G401 (cell line): ENCODE results near the gene PGLYRP4. TPM values are rescaled to one million over a fixed set of nuclear protein-coding genes. Genes with fewer than 3 reads are reported as not detected.

Source experiments
- DNase-seq: peaks from one replicate; pipeline ENCODE4 v3.0.0-alpha.2; 2015; ENCODE audit warnings: low spot score
- in situ Hi-C: cut with HindIII; loops from 2 replicates; pipeline ENCODE4 v1.10.0; 2016; ENCODE audit warnings: low sequenced_read_pairs, mixed read lengths
- total RNA-seq: library from RNA; depleted of rRNA; stranded (reverse); fragments of >200 nt; shearing (Covaris generic); gene quantifications from 2 replicates; pipeline ENCODE4 v1.2.3, GENCODE V29; 2014; rRNA removed

The PGLYRP4 gene
- total RNA-seq = not detected in 2 replicates

- no peak for DNase-seq
- in situ Hi-C loops = no loop called here
Measured at GRCh38 chr1:153348511-153349362, at the start of gene PGLYRP4. Gene PGLYRP4, minus strand, starts transcription at chr1:153348841. Its CDS starts 909 bp downstream, at chr1:153347932.

- in situ Hi-C loops = no loop called here
- DNase-seq = no peak
Measured at GRCh38 chr1:153397924-153398651, 49.4 kb upstream of the PGLYRP4 start.

GRCh38 chr1:153397051-153397923 is 48.6 kb upstream of the PGLYRP4 start:
- DNase-seq = no peak

GRCh38 chr1:153396461-153396860 is 47.8 kb upstream of the PGLYRP4 start:
- no peak for DNase-seq
- in situ Hi-C loops = no loop called here

More at GRCh38 chr1:153397051-153397923, 48.6 kb upstream of the PGLYRP4 start:
- in situ Hi-C loops = no loop called here

GRCh38 chr1:153395776-153396175 is 47.1 kb upstream of the PGLYRP4 start:
- no peak for DNase-seq
- in situ Hi-C loops = no loop called here

GRCh38 chr1:153395136-153395685 is 46.6 kb upstream of the PGLYRP4 start:
- in situ Hi-C loops = no loop called here
- no peak for DNase-seq

GRCh38 chr1:153394391-153394790 is 45.8 kb upstream of the PGLYRP4 start:
- in situ Hi-C loops = no loop called here
- no peak for DNase-seq

GRCh38 chr1:153393926-153394325 is 45.3 kb upstream of the PGLYRP4 start:
- no peak for DNase-seq
- in situ Hi-C loops = no loop called here

GRCh38 chr1:153392822-153393221 is 44.2 kb upstream of the PGLYRP4 start:
- in situ Hi-C loops = no loop called here
- DNase-seq = no peak

- in situ Hi-C loops = no loop called here
- DNase-seq = no peak
Measured at GRCh38 chr1:153392258-153392657, 43.6 kb upstream of the PGLYRP4 start.

GRCh38 chr1:153390938-153391710 is 42.5 kb upstream of the PGLYRP4 start, which contains the start of gene S100A8:
Gene S100A8, minus strand, starts transcription at chr1:153391073. Its CDS starts 538 bp downstream, at chr1:153390535.
- no peak for DNase-seq
- in situ Hi-C loops = no loop called here

GRCh38 chr1:153389973-153390879 is 41.6 kb upstream of the PGLYRP4 start:
- in situ Hi-C loops = no loop called here

GRCh38 chr1:153389401-153389800 is 40.8 kb upstream of the PGLYRP4 start:
- in situ Hi-C loops = no loop called here
- DNase-seq = no peak

More at GRCh38 chr1:153389973-153390879, 41.6 kb upstream of the PGLYRP4 start:
- DNase-seq = no peak

GRCh38 chr1:153387785-153388184 is 39.1 kb upstream of the PGLYRP4 start:
- no peak for DNase-seq
- in situ Hi-C loops = no loop called here

GRCh38 chr1:153387001-153387400 is 38.4 kb upstream of the PGLYRP4 start:
- in situ Hi-C loops = no loop called here

GRCh38 chr1:153386500-153386901 is 37.9 kb upstream of the PGLYRP4 start:
- peak; percentile 14 for DNase-seq
- in situ Hi-C loops = no loop called here

More at GRCh38 chr1:153387001-153387400, 38.4 kb upstream of the PGLYRP4 start:
- no peak for DNase-seq

- in situ Hi-C loops = no loop called here
- DNase-seq = no peak
Measured at GRCh38 chr1:153384958-153385580, 36.4 kb upstream of the PGLYRP4 start.
